Right ventricle myocardium superior (tissue), 1 donor: ENCODE results near the gene CACNA2D2. TPM values are rescaled to one million over a fixed set of nuclear protein-coding genes. Genes with fewer than 3 reads are reported as not detected.

Source experiments
- ATAC-seq: fragments of 200-7000 bp; cut with Tn5 transposase; one replicate; pipeline ENCODE4 v1.9.1; 2020; ENCODE audit warnings: mild to moderate bottlenecking; ENCODE audit not compliant: poor library complexity
- DNase-seq: peaks from one replicate; pipeline ENCODE4 v3.0.0-alpha.2; 2020
- intact Hi-C: fragments of 100-400 bp; cut with DNase I; formaldehyde crosslinking; loops from one replicate; pipeline ENCODE4 v1.11.2; 2022
- total RNA-seq: library from RNA; stranded (reverse); fragmentation: NEBNext Ultra II Directional; extraction: Animal tissue kit (Norgen Biotek cat#: 25700); gene quantifications from one replicate; pipeline ENCODE4 v1.2.1, GENCODE V29; 2021
- donor health status: DM: no; HTN: yes; CAD: no; lungs with severe emphysema.

The CACNA2D2 gene
- total RNA-seq, 1 donor from 2014 or later: 1.6 TPM

DNA sequence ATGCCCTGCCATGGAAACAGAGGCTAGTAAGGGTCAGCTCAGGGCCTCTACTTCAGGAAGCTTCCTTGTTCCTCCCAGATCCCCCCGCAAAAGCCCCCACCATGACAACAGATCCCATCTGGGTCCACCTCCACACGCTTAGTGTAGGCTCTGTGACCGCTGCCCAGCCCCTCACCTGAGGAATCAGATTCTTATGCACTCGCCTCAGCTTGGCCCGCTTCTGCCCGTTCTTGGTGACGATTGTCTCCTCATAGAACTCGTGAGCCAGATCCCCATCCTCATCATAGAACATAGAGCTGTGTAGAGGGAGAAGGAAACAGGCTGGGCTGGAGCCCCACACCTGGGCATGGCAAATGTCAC lies 177.3 kb downstream of the CACNA2D2 start:
- DNase-seq: no peak
- intact Hi-C loops: no loop called here
- ATAC-seq: no peak

DNA sequence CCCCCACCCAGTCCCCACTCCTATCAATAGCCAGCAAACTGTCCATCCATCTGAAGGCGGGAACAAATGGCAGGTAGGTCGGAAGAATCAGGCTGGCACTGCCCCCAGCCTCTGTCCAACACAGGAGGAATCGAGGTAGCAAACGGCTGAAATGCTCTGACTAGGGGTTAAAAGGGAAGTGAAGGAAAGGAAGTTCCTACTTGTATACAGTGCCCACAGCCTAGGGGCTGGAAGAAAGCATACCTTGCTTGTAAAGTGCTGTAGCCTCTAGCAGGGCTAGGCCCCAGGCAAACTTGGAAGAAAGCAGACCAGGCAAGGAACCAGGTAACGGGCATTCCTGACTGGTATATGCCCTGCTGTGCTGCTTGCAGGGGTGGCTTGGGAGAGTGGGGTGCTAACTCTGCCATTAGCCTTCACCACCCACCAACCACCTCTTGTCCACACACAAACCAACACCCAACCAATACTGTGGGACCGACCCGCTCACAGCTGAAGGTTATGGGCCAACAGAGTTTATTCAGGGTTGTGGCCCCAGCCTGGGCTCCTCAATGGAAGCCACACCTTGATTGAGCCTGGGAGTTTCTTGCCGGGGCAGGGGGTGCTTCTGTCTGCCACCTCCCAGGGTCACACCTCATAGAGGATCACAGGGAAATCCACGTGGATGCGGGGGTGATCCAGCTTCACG lies 177.8 kb downstream of the CACNA2D2 start:
- intact Hi-C loops: no loop called here

GRCh38 chr3:50325113-50325480 lies 178.3 kb downstream of the CACNA2D2 start:
- ATAC-seq: no peak
- intact Hi-C loops: no loop called here
- no peak for DNase-seq

More for the DNA sequence above, 177.8 kb downstream of the CACNA2D2 start:
- DNase-seq (no peak), ATAC-seq (no peak)

GRCh38 chr3:50324351-50325112 lies 178.9 kb downstream of the CACNA2D2 start:
- intact Hi-C loops: loop anchor here (5.0 kb wide), 1 partner anchor 52 kb away; no protein-coding TSS in a partner anchor
- DNase-seq (peak; percentile 88), ATAC-seq (peak; percentile 14)

DNA sequence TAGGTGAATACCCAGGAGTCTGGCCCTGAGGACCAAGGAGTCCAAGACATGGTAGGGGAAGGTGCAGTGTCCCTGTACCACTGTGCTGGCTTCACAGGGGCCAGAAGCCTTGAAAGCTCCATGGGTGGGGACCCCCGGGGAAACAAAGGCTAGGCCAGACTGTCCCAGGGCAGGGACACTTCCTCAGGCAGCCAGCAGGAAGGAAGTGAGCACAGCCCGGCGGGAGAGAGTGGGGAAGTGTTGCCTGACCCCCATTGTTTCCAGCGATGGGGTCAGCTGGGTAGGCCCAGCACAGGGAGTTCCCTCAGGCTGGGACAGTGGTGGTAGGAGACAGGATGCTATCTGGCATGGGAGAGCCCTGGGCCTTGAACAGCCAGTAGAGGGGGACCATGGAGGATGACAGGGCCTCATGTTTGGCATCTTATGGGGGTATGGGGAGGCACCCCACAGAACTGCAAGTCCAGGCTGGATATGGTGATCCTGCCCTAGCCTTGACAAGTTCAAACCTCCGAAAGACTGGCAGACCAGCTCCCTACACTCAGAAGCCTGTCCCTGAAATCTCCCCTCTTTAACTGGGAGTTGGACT lies 179.7 kb downstream of the CACNA2D2 start:
- DNase-seq (peak; percentile 77), ATAC-seq (peak; percentile 1)
- intact Hi-C loops: loop anchor here (5.0 kb wide), 1 partner anchor 51 kb away; no protein-coding TSS in a partner anchor

DNA sequence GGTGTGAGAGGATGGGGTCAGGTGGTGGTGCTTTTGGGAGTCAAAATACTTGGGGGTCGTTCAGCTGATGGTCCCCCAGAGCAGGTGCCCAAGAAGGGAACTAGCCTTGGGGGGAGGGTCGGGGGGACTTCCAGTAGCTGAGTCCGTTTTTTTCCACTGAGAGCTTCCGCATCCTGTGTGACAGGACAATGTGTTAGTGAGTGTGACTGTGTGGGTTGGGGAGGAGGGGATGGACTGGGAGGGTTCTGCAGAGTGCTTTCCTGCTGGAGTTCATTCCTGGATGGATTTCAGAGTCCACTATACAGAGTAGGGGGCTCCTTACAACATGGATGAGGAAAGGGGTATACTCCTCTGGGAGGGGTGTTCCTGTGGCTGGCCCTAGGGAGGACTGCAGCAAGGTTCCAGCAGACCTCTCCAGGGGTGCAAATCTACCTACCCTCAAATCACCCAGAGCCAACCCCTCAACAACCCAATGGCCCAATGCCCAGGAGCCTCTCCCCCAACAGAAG lies 180.3 kb downstream of the CACNA2D2 start:
- intact Hi-C loops: loop anchor here (5.0 kb wide), 1 partner anchor 51 kb away; no protein-coding TSS in a partner anchor

GRCh38 chr3:50322386-50323091 lies 180.9 kb downstream of the CACNA2D2 start, which contains the start of gene HYAL2:
HYAL2 (minus strand) TSS chr3:50322745; CDS start chr3:50320489, 2,256 bp downstream.
- DNase-seq (peak; percentile 84), ATAC-seq (no peak)
- intact Hi-C loops: loop anchor here (5.0 kb wide), 1 partner anchor 50 kb away; no protein-coding TSS in a partner anchor

More for the DNA sequence above, 180.3 kb downstream of the CACNA2D2 start:
- no peak for DNase-seq
- no peak for ATAC-seq

DNA sequence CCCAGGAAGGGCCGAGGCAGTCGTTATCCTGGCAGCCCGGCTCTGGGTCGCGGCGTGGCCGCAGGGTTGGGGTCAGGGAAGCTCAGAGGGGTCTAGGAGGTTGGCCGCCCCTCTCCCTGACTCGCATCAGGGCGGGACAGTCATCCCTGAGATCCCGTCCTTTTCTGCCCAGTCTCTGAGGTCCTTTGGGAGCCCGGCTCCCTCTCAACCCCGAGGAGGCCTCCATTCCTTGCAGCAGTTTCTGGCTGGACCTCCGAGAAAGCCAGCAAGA lies 181.4 kb downstream of the CACNA2D2 start:
- no peak for ATAC-seq
- DNase-seq: no peak
- intact Hi-C loops: loop anchor here (5.0 kb wide), 1 partner anchor 50 kb away; no protein-coding TSS in a partner anchor

DNA sequence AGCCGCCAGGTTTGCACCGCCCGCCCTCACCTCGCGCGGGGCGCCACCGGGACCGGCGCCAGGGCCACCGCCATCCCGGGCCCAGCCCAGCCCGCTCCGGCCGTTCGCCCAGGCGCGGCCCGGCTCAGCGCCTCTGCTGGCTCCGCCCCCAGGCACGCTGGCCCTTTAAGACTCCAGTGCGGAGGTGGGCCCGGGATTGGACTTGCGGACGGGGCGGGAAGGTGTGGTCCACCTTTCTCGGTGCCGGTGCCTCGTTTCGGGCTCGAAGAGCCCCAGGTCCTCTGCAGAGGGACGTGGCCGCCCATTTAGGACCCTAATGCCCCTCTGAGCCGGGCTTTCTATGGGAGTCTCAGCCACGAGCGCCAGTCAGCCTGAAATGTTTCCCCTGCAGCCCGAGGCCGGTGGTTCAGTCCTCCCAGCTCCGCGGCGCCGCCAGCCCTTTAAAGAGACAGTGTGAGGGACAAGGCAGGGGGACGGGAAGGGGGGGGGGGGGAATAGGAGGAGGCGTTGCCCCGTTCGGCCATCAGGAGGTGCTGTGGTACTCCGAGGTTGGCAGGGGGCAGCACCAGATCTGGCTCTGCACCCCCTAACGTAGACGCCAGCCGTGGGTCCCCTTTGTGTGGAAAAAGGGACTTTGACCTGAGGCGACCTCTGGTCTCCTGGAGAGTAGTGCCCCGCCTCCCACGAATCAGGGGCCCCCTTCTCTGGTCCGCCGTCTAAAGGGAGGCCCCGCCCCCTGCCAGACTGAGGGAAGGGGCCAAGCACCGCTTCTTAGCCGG lies 181.9 kb downstream of the CACNA2D2 start:
- ATAC-seq (peak; percentile 89), DNase-seq (peak; percentile 94)
- intact Hi-C loops: loop anchor here (5.0 kb wide), 1 partner anchor 49 kb away; no protein-coding TSS in a partner anchor

DNA sequence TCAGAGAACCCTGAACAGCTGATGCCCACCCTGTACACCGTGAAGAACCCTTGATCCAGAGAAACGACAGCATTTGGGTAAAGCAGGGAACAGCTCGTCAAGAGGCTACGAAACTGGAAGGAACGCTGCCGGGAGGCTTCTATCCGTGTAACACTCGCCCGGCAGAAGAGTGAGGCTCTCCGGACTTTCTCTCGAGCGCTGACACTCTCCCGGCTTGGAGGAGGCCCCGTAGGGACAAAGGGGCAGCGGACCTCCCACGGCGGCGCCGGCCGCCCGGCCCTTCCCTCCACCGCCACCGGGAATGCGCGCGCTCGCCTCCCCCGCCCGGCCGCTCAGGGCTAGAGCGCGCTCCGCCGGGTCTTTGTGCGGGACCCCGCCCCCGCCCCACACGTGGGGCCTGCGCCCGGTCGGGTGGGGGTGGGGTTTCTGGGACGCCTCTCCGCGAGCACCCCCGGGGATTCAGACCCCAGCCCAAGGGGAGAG lies 182.5 kb downstream of the CACNA2D2 start:
- intact Hi-C loops: loop anchor here (5.0 kb wide), 1 partner anchor 49 kb away; no protein-coding TSS in a partner anchor
- peak; percentile 73 for ATAC-seq
- peak; percentile 88 for DNase-seq

DNA sequence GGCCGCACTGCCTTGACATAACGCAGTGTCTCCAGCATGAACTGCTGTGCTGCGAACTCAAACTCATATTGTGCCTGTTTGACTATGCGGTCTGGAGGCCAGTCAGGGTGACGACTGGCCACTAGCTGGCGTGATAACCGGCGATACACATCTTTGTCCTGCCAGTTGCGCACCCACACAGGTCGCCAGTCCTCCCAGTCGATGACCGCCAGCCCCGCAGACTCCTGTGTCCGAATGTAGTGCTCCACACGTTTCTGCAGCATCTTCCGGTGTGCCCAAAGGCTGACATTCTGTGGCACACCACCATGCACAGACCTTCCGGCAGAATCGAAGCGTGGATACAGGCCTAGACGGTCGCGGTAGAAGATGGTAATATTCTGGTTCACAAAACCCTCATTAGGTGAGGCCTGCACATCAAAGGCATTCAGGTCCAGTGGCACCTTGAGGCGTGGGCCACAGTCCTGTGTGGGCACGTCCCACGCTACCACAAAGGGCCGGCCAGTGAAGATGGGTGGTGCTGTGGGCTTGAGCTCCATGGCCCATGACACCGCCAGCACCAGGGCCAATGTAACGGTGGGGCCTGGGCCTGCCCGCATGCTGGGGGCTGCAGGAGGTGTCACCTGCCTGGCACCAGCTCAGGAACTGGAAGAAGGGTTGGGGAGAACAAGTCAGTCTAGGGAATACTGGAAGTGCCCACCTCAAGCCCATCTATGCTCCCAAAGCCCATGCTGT lies 183.4 kb downstream of the CACNA2D2 start:
- intact Hi-C loops: loop anchor here (5.0 kb wide), 1 partner anchor 48 kb away; no protein-coding TSS in a partner anchor
- DNase-seq: no peak

DNA sequence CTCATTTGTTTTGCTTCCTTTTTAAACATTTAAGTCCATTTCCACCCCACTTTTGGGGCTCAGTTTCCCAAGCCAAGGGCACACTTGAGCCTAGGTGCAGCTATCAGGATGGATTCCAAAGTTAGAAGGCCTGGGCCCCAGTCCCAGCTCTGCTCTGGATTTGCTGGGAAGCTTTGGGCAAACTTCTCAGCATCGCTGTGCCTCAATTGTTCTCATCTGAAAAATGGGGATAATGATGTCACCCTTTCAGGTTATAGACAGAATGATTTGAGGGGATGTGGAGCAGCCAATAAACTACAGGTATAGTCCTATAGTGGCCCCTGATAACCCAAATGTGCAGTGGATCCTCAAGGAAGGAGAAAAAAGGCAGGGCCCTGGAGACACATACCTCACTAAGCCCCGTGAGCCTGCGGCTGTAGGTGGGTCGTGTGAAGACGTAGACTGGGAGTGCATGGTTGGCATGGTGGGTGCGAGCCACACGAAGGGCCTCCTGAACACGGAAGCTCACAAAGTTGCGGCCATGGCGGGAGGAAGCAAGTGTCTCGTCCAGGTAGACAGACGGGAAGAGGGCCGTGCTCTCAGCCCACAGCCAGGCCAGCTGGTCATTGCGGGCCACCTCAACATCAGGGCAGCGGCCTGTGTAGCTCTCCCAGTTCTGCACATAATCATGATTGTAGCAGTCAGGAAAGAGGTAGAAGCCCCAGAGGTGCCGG lies 184.1 kb downstream of the CACNA2D2 start:
- intact Hi-C loops: no loop called here
- no peak for ATAC-seq
- no peak for DNase-seq

More for the DNA sequence above, 183.4 kb downstream of the CACNA2D2 start:
- ATAC-seq: no peak

- DNase-seq: no peak
- no peak for ATAC-seq
- intact Hi-C loops: no loop called here
Observed at GRCh38 chr3:50318615-50319014, 184.8 kb downstream of the CACNA2D2 start.

DNA sequence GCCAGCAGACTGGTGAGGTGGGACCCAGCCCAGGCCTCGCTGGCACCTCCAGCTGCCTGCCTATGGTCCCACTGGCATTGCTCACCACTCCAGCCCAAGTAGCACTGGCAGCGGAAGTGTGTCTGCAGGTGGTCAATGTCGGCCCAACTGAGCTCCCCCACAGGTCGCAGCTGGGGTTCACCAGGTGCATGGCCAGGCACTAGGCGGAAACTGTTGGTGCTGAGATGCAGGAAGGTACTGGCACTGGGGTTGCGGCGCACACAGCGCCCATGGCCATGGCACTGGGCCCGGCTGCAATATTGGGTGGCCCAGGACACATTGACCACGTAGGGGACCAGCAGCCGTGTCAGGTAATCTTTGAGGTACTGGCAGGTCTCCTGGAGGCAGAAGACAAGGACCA lies 185.3 kb downstream of the CACNA2D2 start:
- DNase-seq (no peak), ATAC-seq (no peak)

DNA sequence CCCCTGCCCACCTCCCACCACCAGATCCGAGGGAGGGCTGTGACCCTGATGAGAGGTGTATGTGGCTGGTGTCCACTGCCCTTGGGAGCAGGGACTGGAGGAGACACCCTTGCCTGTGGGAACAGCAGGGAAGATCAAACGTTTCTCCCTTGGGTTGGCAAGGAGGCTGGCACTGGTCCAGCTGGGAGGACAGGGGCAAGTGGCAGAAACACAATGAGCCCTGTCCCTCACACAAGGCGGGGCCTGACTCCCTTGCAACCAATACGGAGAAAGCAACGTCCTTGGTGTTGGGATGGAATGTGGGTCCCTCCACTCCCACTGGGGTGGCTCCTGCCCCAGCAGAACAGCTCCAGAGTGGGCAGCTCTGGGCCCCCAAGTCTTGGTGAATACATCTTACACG lies 186.1 kb downstream of the CACNA2D2 start:
- ATAC-seq (no peak), DNase-seq (no peak)
- intact Hi-C loops: no loop called here

More for the DNA sequence above, 185.3 kb downstream of the CACNA2D2 start:
- intact Hi-C loops: no loop called here

DNA sequence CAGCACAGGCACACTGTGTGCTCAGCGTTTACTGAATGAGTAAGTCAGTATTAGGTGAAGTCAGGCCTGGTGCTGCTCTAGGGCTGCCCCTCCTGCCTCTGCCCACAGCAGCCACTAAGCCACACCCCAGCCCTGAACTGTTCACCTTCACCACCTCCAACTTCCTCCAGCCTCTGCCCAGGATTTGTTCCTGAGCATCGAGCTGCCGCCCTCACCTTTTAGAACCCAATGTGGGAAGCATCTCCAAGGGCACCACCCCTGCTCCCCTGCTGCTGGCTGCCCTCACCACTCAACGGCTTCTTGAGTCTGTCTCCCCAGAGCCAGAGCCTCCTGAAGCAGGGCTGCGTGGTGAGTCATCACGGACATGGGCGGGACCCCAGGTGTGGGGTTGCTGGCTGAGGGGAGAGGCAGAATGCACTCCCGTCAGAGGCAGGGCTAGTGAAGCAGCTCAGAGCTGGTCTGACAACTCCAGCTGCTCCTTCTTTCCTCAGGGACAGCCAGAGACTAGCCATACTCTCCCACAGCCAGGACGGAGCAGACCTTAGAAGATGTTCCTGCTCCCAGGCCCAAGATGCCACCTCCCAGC lies 186.7 kb downstream of the CACNA2D2 start:
- ATAC-seq (no peak), DNase-seq (no peak)

More for the DNA sequence above, 186.7 kb downstream of the CACNA2D2 start:
- intact Hi-C loops: no loop called here
